HG03520 (cell line): Measurements from ENCODE around the gene CHD1.

Source experiments
- ATAC-seq: cut with Tn5 transposase; IDR thresholded peaks from one replicate; pipeline ENCODE4 v1.9.1; 2021; ENCODE audit warnings: mild to moderate bottlenecking, moderate library complexity; ENCODE audit not compliant: unreplicated experiment

The CHD1 gene

DNA sequence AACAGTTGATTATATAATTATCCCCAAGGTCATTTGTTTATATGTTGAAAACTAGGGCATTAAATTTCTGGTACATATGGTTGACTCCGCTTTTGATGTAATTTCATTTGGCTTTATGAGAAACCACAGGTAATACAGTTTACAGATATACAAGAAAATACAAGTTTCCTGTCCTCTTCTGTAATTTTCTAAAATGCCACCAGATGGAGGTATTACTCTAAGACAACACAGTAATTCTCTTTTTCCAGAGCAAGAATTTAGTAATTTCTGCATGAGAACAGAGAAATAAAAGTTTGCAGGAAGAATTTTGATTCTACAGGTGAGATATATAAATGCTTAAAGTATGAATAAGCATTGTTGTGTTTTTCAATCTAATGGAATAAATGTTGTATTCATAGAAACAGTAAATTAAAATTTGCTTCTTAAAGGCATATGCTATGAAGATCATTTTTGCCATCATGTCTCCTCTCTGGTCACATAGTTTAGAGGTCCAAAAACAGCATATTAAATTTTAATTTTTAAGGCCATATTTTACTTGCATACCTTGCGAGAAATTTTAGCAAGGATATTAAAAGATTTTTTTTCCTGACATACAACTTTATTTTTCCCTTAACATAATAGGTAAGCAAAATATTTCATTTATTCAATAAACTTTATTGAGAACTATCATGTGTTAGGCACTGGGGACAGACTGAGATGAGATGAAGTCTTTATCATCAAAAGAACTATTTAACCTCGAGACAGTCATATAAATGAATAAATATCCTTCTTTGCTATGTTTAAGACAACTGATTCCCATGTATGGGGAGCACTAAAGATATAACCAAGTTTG, 22.7 kb downstream of the CHD1 start:
- ATAC-seq, result no peak

DNA sequence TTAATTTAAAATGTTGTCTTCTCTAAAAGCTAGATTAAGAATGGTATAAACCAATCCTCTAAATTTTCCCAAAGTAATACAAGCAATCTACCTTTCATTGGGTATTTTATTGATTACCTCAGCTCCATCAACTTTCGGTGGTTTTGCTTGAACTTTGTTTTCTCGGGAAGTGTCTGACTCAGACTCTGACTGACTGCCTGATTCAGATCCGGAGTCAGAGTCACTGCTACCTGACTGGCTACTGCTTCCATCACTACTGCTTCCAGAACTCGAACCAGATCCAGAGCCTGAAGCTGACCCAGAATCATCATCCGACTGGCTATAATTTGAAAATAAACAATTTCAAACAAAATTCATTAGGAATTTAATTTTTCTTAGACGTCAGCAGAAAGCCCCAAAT, 24.0 kb downstream of the CHD1 start:
- no peak for ATAC-seq

DNA sequence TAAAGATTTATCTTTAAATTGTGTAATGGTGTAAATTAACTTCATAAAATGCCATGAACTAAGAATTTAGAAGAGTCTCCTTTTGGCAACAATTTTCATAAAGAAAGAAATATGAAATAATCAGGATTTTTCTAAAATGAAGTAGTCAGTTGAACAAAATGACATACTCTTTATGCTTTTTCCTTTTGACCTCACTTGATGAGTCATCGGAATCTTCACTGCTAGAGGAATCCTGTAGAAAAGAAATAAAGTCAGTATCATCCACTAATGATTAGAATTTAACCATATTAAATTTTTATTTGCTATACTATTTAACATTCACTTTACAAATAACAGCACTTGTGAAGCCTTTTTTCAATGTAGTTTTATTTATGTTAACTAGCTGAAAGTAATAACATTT, 26.1 kb downstream of the CHD1 start:
- ATAC-seq, result no peak

DNA sequence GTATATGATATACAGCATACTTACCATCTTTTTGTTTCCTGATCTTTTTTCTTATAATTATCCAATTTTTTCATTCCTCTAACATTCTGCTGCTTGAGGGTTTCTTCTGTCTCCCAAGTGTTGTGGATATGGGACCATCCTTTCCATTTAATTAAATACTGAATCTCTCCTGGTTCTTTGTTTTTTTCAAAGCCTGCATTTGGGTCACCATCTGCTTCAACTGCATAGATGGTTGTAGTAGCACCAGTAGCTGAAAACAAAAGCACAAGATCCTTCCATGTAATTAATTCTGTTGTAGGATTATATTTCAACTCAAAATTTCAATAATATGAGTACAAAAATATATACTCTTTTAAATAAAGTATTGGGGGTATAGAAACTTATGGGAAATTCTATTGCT, 29.4 kb downstream of the CHD1 start:
- ATAC-seq, result no peak

DNA sequence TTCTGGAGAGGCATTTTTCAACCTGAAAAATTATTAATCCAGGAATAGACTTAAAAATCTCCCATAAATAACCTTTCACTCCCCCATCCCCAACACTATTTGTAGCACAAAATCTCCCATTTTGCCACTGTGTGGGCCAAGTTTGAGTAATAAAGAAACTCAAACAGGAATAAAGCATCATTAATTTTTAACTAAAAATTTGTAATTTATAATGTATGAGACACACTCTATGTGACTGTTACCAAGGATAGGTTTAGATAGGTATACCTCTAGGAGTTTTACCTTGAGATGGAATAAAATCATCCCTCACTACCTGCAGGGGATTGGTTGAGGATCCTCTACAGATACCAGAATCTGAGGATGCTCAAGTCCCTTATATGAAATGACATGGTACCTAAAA, 30.1 kb downstream of the CHD1 start:
- ATAC-seq, result no peak

DNA sequence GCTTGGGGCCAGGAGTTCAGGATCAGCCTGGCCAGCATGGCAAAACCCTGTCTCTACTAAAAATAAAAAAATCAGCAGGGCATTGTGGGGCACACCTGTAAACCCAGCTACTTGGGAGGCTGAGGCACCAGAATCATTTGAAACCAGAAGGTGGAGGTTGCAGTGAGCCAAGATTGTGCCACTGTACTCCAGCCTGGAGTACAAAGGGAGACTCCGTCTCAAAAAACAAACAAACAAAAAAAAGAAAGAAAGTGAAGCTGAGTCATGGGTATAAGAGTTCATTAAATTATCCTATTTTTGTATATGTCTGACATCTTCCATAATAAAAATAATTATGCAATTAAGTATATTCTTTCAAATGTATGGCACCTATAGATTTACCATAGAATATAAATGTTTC, 37.2 kb downstream of the CHD1 start:
- no peak for ATAC-seq

DNA sequence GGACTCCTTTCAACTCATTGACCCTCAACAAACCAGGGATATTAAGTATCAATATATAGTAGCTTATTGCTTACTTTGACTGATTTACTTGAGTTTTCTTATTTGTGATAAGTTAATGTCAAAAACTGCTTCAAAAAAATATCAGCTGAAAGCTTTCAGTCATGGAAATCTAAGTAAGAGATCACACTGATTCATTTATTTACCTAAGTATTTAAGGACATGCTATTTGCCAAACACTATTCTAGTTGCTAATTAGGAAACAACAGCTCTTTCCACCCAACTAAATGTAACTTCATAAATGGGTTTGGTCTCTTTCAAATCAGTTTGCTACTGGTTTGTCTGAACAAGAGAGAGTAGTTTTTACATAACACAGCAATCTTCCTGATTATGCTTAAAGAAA, 48.2 kb downstream of the CHD1 start:
- ATAC-seq, result no peak

DNA sequence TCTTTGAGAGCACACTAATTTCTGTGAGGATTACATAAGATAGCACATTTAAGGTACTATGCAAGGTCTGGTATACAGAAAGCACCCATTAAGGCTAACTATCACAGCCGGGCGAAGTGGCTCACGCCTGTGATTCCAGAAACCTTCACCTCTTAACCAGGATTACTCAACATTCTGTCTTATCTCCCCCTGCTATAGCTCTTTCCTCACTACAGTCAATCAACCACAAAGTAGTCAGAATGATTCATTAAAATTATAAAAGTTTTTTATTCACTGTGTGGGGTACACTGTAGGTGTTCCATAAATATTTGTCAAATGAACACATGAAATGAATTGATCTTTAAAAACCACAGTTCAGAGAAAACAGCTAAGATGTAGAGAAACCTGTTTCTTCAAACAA, 48.7 kb downstream of the CHD1 start:
- no peak for ATAC-seq

DNA sequence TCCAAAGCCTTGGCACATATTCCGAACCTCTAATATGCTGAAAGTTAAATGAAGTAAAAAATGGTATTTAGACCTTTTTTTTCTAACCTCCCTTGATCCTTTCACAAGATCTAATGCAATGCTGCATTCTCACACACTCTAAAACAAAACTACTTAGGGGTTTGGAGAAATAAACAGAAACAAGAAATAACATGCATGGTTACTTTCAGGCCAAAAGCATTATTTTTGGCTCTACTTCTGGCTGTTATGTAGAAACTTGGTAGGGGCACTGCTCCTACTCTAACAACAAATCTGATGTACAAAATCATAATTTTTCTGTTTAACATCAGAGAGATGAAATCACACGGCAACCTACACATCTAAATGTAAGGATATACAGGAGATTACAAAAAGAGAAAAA, 51.2 kb downstream of the CHD1 start:
- no peak for ATAC-seq

DNA sequence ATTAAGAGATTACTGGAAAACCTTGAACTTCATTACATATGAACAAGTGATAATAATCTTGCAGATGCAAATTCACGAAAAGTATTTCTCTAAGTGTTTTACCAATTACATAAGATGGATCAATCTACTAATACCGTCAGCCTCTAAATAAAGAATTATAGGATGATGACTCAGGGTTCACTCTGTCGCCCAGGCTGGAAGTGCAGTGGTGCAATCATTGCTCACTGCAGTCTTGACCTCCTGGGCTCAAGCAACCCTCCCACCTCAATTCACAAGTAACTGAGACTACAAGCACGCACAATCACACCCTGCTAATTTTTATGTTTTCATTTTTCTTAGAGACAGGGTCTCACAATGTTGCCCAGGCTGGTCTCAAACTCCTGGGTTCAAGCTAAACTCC, 56.1 kb downstream of the CHD1 start:
- no peak for ATAC-seq

DNA sequence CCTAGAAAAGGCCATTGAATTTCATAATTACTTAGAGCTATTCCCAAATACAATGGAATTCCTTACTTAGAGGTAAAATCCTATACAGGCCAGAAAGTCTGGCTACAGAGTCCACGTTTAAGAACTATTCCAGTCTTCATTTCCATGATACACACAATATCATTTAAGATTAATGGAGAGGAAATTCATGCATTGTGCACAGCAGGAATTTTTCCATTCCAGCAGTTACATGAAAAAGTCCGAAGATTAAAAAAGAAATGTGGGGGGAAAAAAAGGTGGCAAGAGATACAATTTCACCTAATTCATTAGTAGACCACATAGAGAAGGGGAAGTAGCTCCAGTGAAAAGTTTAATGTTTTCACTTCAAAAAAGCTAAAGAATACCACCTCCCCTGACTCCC, 63.1 kb downstream of the CHD1 start:
- ATAC-seq, result no peak

DNA sequence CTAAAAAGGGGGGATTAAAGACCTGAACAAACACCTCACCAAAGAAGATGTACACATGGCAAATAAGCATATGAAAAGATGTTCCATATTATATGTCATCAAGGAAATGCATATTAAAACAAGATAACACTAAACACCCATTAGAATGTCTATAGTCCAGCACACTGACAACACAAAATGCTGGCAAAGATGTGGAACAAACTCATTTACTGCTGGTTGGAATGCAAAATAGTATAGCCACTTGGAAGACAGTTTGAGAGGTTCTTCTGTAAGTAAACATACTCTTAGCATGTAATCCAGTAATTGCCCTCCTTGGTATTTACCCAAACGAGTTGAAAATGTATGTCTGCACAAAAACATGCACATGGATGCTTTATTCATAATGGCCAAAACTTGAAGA, 81.8 kb downstream of the CHD1 start:
- ATAC-seq, result no peak

DNA sequence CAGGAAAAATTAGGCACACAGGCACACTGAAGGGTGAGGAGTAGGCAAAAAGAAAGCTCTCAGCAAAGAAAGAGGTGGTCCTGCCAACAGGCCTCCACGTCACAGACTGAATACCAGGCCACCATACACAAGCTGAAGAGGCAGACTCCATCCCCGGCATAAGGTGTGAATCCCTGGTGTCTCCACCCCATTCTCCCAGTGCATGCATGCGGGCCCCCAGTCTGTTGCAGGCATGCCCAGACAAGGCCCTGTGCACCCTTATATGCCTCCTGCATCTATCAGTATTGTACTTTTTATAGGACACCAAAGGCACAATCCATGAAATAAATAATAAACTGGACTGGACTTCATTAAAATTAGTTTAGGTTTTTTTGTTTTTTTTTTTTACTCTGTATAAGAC, 82.3 kb downstream of the CHD1 start:
- no peak for ATAC-seq

DNA sequence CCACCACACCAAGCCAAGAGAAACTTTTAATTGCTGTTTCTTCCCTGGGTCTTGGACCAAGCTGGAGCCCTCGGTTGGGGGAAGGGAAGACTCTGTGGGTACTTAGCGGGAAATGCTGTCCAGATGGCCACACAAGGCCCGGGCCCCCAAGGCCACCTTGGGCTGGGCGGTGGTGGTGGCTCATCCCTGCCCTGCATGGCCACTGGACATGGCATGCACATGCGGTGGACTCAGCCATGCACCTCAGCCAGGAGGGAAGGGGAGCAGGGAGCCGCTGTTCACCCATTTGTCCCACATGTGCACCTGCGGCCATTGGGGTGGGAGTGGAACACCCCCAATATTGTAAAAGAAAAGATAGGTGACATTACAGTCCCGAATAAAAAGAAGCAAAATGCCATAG, 82.9 kb downstream of the CHD1 start:
- no peak for ATAC-seq

DNA sequence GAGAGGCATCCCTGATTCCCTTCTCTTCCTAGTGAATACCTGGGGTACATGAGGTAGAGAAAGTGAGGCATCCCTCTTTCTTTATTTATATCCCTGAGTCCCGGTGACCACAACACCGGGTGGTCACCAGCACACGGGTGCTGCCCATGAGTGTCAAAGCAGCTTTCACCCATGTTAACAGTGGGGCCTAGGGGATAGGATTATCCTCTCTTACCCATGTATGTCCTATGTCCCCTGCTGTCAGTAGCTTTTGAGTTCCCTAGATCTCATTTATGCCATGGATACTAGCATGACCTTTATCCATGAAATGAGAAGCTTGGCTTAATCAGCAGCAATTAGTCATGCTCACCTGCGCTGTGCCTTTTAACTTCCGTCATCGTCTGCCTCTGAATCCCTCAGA, 83.9 kb downstream of the CHD1 start:
- no peak for ATAC-seq

DNA sequence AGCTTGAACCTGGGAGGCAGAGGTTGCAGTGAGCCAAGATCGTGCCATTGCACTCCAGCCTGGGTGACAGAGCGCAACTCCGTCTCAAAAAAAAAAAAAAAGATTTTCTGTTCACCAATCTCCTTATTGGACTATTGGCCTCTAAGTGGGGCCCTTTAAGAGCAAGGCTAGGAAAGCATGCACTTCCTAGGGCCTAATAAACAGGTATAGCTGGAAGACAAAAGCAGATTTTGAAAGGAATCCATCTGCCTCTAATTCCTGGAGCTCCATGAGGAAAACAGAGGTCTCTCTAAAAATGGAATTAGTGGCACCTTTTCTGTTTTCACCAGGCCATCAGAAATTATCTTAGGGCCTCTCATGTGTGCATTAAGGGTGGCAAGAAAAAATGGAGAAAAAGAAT, 85.3 kb downstream of the CHD1 start:
- no peak for ATAC-seq

DNA sequence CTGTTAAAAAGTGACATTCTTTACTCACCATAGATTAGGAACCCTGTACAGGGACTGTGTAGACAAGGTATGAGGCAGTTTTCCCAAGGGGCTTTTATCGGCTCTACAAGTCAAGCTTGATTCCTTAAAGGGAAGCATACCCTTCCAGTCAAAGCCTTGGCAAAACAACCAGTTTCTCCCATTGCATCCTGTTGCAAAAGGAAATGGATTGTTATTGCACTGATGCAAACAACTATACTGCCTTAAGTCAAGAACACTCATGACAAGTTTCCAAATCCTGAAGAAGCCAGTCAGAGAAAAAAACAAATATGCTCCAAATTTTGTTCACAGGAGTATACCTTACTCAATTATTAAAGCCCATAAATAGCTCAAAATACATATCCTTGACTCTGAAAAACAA, 87.9 kb downstream of the CHD1 start:
- no peak for ATAC-seq

DNA sequence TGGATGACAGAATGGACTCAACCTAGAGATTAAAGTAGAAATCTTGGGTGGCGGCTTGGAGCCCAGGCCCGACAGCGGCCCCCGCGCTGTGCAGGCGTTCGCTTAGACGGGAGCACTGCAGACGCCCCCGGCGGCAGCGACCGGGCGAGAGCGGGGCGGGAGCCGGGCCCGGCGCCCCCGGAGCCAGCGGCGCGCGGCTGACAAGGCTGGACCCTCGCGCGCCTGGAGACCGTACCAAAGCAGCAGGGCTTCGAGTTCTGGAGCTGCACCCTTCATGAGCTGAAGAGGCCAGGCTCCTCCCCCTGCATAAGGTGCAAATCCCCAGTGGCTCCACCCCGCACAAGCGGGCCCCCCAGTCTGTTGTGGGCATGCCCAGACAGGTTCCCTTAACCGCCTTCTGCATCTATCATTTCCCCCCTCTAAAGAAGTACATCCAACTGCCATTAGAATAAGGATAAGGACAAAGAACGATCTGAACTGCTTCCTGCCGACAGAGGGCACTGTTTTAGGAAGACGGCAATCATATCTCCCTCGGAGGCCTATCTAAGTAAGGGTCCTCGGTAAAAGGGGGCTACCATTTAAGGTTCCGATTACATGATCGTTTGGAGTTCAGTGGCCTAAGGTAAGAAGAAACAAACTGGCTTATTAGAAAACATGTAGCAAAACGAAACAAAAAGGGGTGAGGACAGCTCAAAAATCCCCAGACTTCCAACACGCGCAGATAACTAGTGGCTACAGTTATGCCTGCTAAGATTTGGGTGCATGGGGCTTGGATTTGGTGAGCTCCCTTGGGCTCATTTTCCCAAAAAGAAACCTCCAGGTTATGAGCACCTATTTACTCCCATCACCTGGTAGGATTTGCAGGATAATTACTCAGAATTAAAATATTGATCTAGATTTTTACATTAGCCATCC, 89.1 kb downstream of the CHD1 start:
- peak; percentile 50 for ATAC-seq

DNA sequence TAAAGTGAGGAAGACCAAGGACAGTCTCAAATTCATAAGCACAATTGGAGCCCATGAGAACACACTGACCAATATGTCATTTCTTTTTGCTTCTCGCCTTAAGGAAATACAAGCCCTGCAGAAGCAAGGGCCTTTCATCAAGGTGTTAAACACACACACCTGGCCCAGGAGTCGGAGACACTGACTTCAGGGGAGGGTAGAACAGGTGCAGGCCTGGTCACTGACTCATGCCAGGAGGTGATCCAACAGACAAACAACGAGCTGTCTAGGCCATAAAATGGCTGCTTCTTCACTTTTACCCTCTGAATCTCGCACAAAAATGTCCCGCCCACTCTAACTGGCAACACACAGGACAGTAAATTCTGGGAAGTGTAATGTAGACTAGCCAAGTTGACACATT, 92.6 kb downstream of the CHD1 start:
- ATAC-seq, result no peak

DNA sequence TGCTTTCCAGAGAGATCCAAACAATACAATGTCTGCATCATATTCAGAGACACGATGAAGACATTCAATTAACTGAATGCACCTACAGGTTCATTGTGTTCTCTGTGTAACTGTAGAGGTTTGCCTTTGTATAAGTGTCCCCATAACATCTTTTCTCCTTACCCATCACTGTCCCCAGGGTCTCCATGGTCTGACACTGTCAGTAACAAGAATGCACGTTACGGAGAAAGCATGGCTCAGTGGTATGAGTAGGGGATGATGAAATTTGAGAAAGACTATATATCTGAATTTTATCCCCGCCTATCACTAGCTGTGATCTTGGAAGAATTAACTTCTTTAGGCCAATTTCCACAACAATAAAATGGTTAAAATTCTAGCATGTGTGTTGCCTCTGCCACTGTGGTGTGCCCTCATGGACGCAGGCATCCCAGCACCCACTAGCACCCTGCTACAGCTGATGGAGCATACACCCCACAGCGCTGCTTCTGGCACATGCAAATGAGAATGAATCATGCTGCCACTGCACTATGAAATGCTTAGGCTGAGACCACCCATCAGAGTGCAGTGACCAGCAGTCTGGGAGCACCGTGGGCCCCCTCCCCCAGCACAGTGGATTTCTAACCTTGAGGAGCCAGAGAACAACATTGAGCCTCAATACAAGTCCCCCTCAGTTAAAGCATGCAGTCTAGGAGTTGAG, 101.1 kb downstream of the CHD1 start:
- no peak for ATAC-seq

DNA sequence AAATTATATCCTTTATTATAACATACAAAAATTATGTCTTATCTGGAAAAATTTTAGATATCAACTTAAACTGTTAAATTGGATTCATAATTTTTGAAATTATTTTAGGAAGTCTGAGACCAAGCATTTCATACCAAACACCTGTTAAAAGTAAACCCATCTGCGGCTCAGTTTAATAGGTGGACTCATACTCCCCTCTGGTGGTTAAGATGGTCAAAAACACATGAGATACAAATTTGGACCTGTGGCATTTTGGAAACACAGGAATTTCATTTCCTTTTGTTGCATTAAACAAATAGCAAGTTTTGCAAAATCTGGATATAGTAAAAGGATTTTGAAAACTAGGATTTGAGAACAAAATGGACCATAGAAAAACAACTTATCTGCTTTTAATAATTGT, 101.6 kb downstream of the CHD1 start:
- peak; percentile 47 for ATAC-seq
